ENCODE measurements around the gene SNRK.

Gene SNRK

DNA sequence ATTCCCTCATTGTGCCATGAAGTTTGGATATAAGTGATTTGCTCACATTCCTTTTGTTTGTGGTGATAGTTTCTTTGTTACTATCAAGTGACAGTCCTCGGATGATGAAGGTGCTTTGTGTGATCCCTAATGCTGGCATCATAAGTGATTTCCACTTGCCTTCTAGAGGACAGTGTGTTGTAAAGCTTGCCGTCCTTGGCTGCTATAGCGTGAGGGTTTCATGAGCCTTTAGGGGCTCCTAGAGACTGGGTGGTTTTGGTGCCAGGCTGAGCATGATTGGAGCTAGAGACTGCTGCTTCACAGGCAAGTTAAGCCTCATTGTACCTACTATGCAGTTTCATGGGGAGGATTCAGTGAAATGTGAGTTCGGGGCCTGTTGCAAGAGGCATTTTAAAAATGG lies 12.4 kb downstream of the SNRK start:
- no peak for DNase-seq (ENCODE audit: extremely low read depth, insufficient read length)
- no peak overlapping the region for H3K4me3 ChIP-seq (replicated peaks; ENCODE audit: low read depth, low read length)
- TF ChIP-seq CTCF (IDR thresholded peaks at IDR 0.05; ENCODE audit: insufficient read depth, low read length, poor library complexity, severe bottlenecking): no peak
- H3K27me3 ChIP-seq (replicated peaks; ENCODE audit: control insufficient read depth, insufficient read depth, low read length): no peaks in the 10 kb centered on the region
- H3K36me3 ChIP-seq (ENCODE audit: control insufficient read depth, insufficient read depth, low read length): no peaks in the 10 kb centered on the region

- H3K27me3 ChIP-seq (replicated peaks; ENCODE audit: control insufficient read depth, insufficient read depth, low read length): no peaks in the 10 kb centered on the region
- no peak overlapping the region for H3K4me3 ChIP-seq (replicated peaks; ENCODE audit: low read depth, low read length)
- no peaks in the 10 kb centered on the region for H3K36me3 ChIP-seq (ENCODE audit: control insufficient read depth, insufficient read depth, low read length)
- DNase-seq (ENCODE audit: extremely low read depth, insufficient read length): no peak
- TF ChIP-seq CTCF (IDR thresholded peaks at IDR 0.05; ENCODE audit: insufficient read depth, low read length, poor library complexity, severe bottlenecking): no peak
These were observed 16.0 kb downstream of the SNRK start for GRCh38 chr3:43302116-43302880.

DNA sequence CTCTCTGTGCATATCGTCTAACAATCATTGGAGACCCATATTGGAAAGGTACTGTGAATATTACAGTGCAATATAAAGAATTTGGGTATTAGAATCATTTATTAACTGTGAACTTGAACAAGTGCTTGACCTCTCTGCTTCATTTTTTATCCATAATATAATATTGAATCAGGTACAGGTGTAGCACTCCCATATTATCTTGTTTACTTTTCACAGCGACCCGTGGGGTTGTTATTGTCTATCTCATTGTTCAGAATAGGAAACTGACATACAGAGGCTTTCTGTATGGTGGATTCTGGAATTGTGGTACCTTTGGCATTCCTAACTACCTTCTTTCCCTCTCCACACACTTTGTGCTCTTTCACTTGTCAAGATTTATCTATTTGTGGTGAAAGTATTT lies 17.8 kb downstream of the SNRK start:
- Histone ChIP-seq H3K36me3 (ENCODE audit: control insufficient read depth, insufficient read depth, low read length) (no peaks in the 10 kb centered on the region; the same call in 1 of the 2 replicates), H3K27me3 (replicated peaks; ENCODE audit: control insufficient read depth, insufficient read depth, low read length) (no peaks in the 10 kb centered on the region), H3K4me3 (replicated peaks; ENCODE audit: low read depth, low read length) (no peak overlapping the region)
- TF ChIP-seq CTCF (IDR thresholded peaks at IDR 0.05; ENCODE audit: insufficient read depth, low read length, poor library complexity, severe bottlenecking): no peak
- DNase-seq (ENCODE audit: extremely low read depth, insufficient read length): no peak

DNA sequence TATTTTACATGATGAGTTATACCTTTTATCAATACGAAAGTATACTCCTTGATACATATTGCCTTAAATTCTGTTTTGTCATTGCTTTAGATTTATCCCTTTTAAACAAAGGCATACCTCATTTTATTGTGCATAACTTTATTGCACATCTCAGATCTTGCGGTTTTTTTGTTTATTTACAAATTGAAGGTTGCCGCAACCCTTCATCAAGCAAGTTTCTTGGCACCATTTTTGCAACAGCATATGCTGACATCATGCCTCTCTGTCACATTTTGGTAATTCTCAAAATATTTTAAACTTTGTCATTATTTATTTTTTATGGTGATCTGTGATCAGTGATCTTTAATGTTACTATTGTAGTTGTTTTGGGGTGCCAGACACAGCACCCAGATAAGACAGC lies 20.9 kb downstream of the SNRK start:
- no peak overlapping the region for H3K4me3 ChIP-seq (replicated peaks; ENCODE audit: low read depth, low read length)
- no peaks in the 10 kb centered on the region for H3K27me3 ChIP-seq (replicated peaks; ENCODE audit: control insufficient read depth, insufficient read depth, low read length)
- TF ChIP-seq CTCF (IDR thresholded peaks at IDR 0.05; ENCODE audit: insufficient read depth, low read length, poor library complexity, severe bottlenecking): no peak
- no peak for DNase-seq (ENCODE audit: extremely low read depth, insufficient read length)
- no peaks in the 10 kb centered on the region; the same call in 1 of the 2 replicates for H3K36me3 ChIP-seq (ENCODE audit: control insufficient read depth, insufficient read depth, low read length)

GRCh38 chr3:43307649-43308048 lies 21.3 kb downstream of the SNRK start:
- no peaks in the 10 kb centered on the region; the same call in 1 of the 2 replicates for H3K36me3 ChIP-seq (ENCODE audit: control insufficient read depth, insufficient read depth, low read length)

More at GRCh38 chr3:43307649-43308048, 21.3 kb downstream of the SNRK start:
- no peak overlapping the region for H3K4me3 ChIP-seq (replicated peaks; ENCODE audit: low read depth, low read length)
- H3K27me3 ChIP-seq (replicated peaks; ENCODE audit: control insufficient read depth, insufficient read depth, low read length): no peaks in the 10 kb centered on the region
- DNase-seq (ENCODE audit: extremely low read depth, insufficient read length): no peak
- TF ChIP-seq CTCF (IDR thresholded peaks at IDR 0.05; ENCODE audit: insufficient read depth, low read length, poor library complexity, severe bottlenecking): no peak

All from GM06990 (cell line).